Stimulated activated CD4-positive, alpha-beta T cell treated with anti-CD3 and anti-CD28 coated beads, Interleukin-4, amount 100 ng/mL, for 4 hours (primary cell): Measurements from ENCODE around the gene FGD4.

Experiments used
- DNase-seq, 2 experiments: peaks; one replicate each; pipeline ENCODE4 v3.0.0-alpha.2; 2020

FGD4 gene

GRCh38 chr12:32413412-32413811, 14.1 kb downstream of the FGD4 start:
- DNase-seq, result no peak

GRCh38 chr12:32418221-32418620, 18.9 kb downstream of the FGD4 start:
- DNase-seq, result no peak

GRCh38 chr12:32418903-32419519, 19.7 kb downstream of the FGD4 start:
- DNase-seq, result no peak

GRCh38 chr12:32419520-32419960, 20.2 kb downstream of the FGD4 start:
- no peak for DNase-seq

- DNase-seq, result no peak
Measured at GRCh38 chr12:32420356-32420755, 21.0 kb downstream of the FGD4 start.

GRCh38 chr12:32423559-32423958, 24.2 kb downstream of the FGD4 start:
- DNase-seq, result no peak

GRCh38 chr12:32431025-32431424, 31.7 kb downstream of the FGD4 start:
- no peak for DNase-seq

GRCh38 chr12:32435921-32436705, 36.8 kb downstream of the FGD4 start:
- DNase-seq, result no peak

GRCh38 chr12:32437095-32437515, 37.7 kb downstream of the FGD4 start:
- no peak for DNase-seq

- no peak for DNase-seq
Measured at GRCh38 chr12:32440120-32440865, 40.9 kb downstream of the FGD4 start.

GRCh38 chr12:32443491-32443890, 44.1 kb downstream of the FGD4 start:
- DNase-seq, result no peak

- no peak for DNase-seq
Measured at GRCh38 chr12:32444895-32445294, 45.5 kb downstream of the FGD4 start.

- DNase-seq, result no peak
Measured at GRCh38 chr12:32445356-32445755, 46.0 kb downstream of the FGD4 start.

- DNase-seq, result no peak
Measured at GRCh38 chr12:32446316-32447119, 47.2 kb downstream of the FGD4 start.

- no peak for DNase-seq
Measured at GRCh38 chr12:32448586-32448985, 49.2 kb downstream of the FGD4 start.

GRCh38 chr12:32450363-32450762, 51.0 kb downstream of the FGD4 start:
- no peak for DNase-seq

GRCh38 chr12:32450768-32451167, 51.4 kb downstream of the FGD4 start:
- no peak for DNase-seq

GRCh38 chr12:32451816-32452215, 52.5 kb downstream of the FGD4 start:
- DNase-seq, result no peak

GRCh38 chr12:32454075-32454474, 54.7 kb downstream of the FGD4 start:
- DNase-seq, result no peak

GRCh38 chr12:32454866-32455265, 55.5 kb downstream of the FGD4 start:
- no peak for DNase-seq

GRCh38 chr12:32455607-32456071, 56.3 kb downstream of the FGD4 start:
- DNase-seq, result no peak

- DNase-seq, result no peak
Measured at GRCh38 chr12:32457251-32458025, 58.1 kb downstream of the FGD4 start.
